ENCODE results near the gene CENPP.

CENPP gene

DNA sequence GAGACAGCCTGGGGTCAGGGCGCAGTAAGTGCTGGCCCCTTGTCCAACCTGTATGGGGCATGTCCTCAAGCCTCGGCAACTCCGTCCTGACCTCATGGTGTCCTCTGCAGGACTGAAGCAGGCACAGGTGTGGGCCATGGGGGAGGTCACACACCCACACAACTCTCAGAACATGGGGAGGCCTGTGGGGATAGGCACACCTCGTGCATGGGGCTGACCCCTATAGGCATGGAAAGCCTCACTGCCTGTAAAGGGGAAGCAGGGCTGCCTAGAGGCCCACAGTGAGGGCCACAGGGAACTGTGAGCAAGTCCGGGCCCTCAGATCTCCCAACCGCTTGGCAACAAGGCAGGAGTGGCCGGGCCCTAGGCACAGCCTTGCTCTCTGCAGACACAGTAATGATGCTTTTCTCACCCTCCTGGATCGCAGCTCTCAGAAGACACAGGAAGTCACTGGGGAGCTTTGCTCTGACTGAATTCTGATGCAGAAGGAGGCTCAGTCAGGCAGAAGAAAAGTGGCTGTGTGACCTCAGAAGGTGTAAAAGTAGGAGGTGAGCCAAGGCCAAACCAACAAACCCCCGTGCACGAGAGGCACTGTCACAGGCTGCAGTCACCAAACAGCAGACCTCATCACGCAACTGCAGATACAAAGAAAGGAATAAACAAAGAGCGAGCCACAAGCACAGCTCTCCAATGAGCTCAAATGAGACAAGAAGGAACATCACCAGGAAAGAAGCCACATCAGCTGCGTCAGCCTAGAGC is 338.8 kb downstream of the CENPP start:
- no peak for DNase-seq

GRCh38 chr9:92665836-92666235 is 340.1 kb downstream of the CENPP start:
- no peak for DNase-seq

DNA sequence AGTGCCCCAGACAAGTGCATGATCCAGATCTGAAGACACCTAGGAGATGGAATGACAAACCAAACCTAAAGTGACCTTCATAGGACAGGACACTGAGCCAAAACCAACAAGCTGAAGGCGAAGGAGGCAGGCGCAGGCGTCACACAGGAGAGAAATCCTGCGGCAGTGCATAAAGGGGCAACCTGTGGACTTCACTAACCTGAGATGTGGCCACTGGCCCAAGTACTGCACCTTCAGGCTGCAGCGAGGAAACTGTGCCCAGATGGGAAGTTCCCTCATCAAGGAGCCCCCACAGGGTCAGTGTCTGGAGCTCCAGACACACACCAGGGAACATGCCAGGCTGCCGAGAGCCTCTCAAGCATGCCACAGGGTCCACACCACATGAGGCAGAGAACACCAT is 340.5 kb downstream of the CENPP start:
- DNase-seq = no peak

DNA sequence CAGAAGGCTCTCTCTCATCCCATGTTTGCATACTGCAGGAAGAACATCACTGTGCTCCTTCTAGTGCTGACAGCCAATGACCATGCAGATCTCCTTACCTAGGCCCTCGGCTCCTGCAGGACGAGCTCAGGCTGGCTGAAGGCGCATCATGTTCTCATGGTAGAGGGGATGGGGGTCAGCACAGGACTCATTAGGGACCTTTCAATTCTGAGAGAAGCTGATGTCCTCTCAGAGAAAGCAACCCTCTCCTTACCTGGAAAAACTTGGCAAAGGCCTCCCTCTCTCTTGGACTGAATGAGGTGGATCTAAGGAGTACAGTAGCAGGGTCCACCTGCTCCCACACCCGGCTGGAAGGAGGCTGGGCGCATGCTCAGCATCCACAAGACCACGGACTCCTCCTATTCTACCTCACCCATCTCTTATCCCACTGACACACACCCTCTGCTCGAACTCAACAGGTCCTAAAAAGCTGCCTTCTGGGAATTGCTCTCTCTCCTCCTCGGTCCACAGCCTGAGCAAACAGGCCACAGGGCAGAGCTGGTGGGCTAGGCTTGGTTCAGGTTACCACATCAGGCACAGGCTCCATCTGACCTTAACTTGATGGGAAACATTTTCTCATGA is 341.3 kb downstream of the CENPP start:
- DNase-seq = no peak

GRCh38 chr9:92668746-92669526 is 343.2 kb downstream of the CENPP start:
- no peak for DNase-seq

DNA sequence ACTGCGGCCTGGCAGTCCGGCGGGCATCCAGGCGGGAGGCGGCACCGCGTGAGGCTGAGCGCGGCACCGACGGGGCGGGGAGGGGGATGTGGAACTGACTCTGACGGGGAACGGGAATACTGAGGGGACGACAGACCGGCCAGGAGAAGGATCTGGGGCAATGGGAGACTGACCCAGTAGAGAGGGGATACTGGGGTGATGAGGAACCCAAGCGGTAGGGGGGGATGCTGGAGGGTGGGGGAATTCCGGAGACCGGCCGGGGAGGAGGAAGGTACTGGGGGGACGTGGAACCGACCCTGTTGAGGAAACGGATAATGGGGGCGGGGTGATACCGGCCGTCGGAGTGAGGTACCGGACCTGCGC is 343.8 kb downstream of the CENPP start:
- no peak for DNase-seq

Measured in cortex of kidney (tissue), 1 donor.